ENCODE results near the gene TNFRSF13B. TPM values are rescaled to one million over a fixed set of nuclear protein-coding genes. Genes with fewer than 3 reads are reported as not detected.

The TNFRSF13B gene
- total RNA-seq, 1 experiment from 2014 or later = not detected

GRCh38 chr17:16961792-16962191, 10.1 kb downstream of the TNFRSF13B start:
- H3K9me2 ChIP-seq (ENCODE audit: insufficient read depth) = no peaks in the 10 kb centered on the region
- intact Hi-C loops (cut with micrococcal nuclease) = no loop called here
- H3K4me3 ChIP-seq (replicated peaks in 1 of 2; ENCODE audit: low read depth in 1 of 2, low read length in 2 of 2) = no peak overlapping the region
- no peak overlapping the region for H2AFZ ChIP-seq (ENCODE audit: low read depth, low read length, poor library complexity, severe bottlenecking)
- POLR2A ChIA-PET = no interaction called here
- no peak overlapping the region for H3K4me2 ChIP-seq (ENCODE audit: low read length)
- H3K4me1 ChIP-seq (ENCODE audit: control insufficient read depth in 1 of 2, insufficient read depth in 2 of 2, low read length in 2 of 2) = peaks cover 4 to 10% of the 10 kb centered on the region in 2 experiments; a peak in 3 of 4 replicates
- no peaks in the 10 kb centered on the region for H3K9me3 ChIP-seq (ENCODE audit: control insufficient read depth in 1 of 2, insufficient read depth in 1 of 2, low read depth in 1 of 2, low read length in 2 of 2)
- no peak overlapping the region for H3K27ac ChIP-seq (ENCODE audit: low read depth, low read length)
- no peaks in the 10 kb centered on the region for H3K36me3 ChIP-seq (ENCODE audit: control insufficient read depth in 1 of 2, insufficient read depth in 2 of 2, low read length in 2 of 2)
- no peaks in the 10 kb centered on the region for H4K20me1 ChIP-seq (ENCODE audit: insufficient read depth)
- RAD21 ChIA-PET (ENCODE audit: low non-redundant PET in 1 of 2, low total read pairs in 2 of 2, uncharacterized antibody in 2 of 2, unreplicated experiment in 2 of 2) = interaction anchor here in 1 of 2 experiments (0.7 kb wide), 1 partner anchor 14 kb away, joined by 3 read pairs; no protein-coding TSS in a partner anchor
- DNase-seq (ENCODE audit: low read depth, low spot score) (no peak), ATAC-seq (no peak)
- H3K27me3 ChIP-seq (ENCODE audit: insufficient read depth, low read length) = no peaks in the 10 kb centered on the region
- H3K9ac ChIP-seq (ENCODE audit: low read length) = no peak overlapping the region
- TF ChIP-seq MAX (IDR thresholded peaks at IDR 0.05) (no peak), SIN3A (IDR thresholded peaks at IDR 0.05; ENCODE audit: low read depth) (no peak), EZH2 (IDR thresholded peaks at IDR 0.05) (no peak), POLR2A (IDR thresholded peaks at IDR 0.05; ENCODE audit: borderline replicate concordance, extremely low read depth, insufficient read depth, insufficient read length) (no peak), CTCF (IDR thresholded peaks at IDR 0.05 in 2 of 3, conservative IDR thresholded peaks at IDR 0.05 in 1 of 3; ENCODE audit: borderline replicate concordance in 1 of 3, insufficient read depth in 1 of 3, low read depth in 2 of 3, low read length in 2 of 3) (no peak), ZNF274 (IDR thresholded peaks at IDR 0.05; ENCODE audit: low read depth, low read length) (no peak), JUND (IDR thresholded peaks at IDR 0.05) (no peak), ELF1 (IDR thresholded peaks at IDR 0.05; ENCODE audit: borderline replicate concordance, low read depth) (no peak), EGR1 (IDR thresholded peaks at IDR 0.05; ENCODE audit: low read depth) (no peak), CBX3 (IDR thresholded peaks at IDR 0.05; ENCODE audit: low read depth) (no peak), CEBPB (IDR thresholded peaks at IDR 0.05; ENCODE audit: low read depth) (no peak), POLR2AphosphoS5 (IDR thresholded peaks at IDR 0.05; ENCODE audit: low read depth, low read length) (no peak), RAD21 (IDR thresholded peaks at IDR 0.05; ENCODE audit: low read depth) (no peak), SP1 (IDR thresholded peaks at IDR 0.05; ENCODE audit: low read depth) (no peak)
- TF ChIP-seq, protein P1, sequence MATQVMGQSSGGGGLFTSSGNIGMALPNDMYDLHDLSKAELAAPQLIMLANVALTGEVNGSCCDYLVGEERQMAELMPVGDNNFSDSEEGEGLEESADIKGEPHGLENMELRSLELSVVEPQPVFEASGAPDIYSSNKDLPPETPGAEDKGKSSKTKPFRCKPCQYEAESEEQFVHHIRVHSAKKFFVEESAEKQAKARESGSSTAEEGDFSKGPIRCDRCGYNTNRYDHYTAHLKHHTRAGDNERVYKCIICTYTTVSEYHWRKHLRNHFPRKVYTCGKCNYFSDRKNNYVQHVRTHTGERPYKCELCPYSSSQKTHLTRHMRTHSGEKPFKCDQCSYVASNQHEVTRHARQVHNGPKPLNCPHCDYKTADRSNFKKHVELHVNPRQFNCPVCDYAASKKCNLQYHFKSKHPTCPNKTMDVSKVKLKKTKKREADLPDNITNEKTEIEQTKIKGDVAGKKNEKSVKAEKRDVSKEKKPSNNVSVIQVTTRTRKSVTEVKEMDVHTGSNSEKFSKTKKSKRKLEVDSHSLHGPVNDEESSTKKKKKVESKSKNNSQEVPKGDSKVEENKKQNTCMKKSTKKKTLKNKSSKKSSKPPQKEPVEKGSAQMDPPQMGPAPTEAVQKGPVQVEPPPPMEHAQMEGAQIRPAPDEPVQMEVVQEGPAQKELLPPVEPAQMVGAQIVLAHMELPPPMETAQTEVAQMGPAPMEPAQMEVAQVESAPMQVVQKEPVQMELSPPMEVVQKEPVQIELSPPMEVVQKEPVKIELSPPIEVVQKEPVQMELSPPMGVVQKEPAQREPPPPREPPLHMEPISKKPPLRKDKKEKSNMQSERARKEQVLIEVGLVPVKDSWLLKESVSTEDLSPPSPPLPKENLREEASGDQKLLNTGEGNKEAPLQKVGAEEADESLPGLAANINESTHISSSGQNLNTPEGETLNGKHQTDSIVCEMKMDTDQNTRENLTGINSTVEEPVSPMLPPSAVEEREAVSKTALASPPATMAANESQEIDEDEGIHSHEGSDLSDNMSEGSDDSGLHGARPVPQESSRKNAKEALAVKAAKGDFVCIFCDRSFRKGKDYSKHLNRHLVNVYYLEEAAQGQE (IDR thresholded peaks at IDR 0.05; ENCODE audit: low read depth) = no peak
- TF ChIP-seq, protein P2, sequence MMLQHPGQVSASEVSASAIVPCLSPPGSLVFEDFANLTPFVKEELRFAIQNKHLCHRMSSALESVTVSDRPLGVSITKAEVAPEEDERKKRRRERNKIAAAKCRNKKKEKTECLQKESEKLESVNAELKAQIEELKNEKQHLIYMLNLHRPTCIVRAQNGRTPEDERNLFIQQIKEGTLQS (IDR thresholded peaks at IDR 0.05) = no peak
- TF ChIP-seq, protein P3, sequence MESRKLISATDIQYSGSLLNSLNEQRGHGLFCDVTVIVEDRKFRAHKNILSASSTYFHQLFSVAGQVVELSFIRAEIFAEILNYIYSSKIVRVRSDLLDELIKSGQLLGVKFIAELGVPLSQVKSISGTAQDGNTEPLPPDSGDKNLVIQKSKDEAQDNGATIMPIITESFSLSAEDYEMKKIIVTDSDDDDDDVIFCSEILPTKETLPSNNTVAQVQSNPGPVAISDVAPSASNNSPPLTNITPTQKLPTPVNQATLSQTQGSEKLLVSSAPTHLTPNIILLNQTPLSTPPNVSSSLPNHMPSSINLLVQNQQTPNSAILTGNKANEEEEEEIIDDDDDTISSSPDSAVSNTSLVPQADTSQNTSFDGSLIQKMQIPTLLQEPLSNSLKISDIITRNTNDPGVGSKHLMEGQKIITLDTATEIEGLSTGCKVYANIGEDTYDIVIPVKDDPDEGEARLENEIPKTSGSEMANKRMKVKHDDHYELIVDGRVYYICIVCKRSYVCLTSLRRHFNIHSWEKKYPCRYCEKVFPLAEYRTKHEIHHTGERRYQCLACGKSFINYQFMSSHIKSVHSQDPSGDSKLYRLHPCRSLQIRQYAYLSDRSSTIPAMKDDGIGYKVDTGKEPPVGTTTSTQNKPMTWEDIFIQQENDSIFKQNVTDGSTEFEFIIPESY (IDR thresholded peaks at IDR 0.05; ENCODE audit: extremely low read depth, insufficient replicate concordance, low read length) = no peak
- H3K79me2 ChIP-seq (ENCODE audit: insufficient read depth, low read length) = no peaks in the 10 kb centered on the region
- CTCF ChIA-PET = interaction anchor here (1.6 kb wide), 1 partner anchor 30 kb away, joined by 4 read pairs; no protein-coding TSS in a partner anchor
- BruUV-seq (replicated peaks) = no TSS peak
